ENCODE results near the gene TNFAIP6. TPM values are rescaled to one million over a fixed set of nuclear protein-coding genes. Genes with fewer than 3 reads are reported as not detected.

TNFAIP6 gene
- total RNA-seq, 1 donor from 2014 or later = not detected

DNA sequence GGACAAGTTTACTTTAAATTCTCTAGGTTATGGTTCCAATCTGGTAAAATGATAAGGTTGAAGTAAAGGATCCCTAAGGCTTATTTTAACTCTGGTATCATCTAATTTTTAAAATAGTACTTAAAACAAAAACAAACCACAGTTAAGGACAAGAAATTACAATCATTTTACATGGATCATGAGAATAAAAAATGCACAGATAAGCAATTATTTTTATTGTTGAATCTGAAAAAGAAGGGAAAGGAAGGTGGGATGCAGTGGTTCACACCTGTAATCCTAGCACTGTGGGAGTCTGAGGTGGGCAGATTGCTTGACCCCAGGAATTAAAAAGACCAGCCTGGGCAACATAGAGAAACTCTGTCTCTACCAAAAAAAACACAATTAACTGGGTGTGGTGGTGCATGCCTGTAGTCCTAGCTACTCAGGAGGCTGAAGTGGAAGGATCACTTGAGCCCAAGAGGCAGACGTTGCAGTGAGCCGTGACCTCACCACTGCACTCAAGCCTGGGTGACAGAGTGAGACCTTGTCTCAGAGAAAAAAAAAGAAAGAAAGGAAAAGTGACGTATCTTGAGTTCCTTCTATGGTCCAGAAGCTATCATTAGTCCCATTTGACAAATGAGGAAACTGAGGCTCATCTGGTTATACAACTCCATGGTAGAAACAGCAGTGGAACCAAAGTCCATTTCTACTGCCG, 2.5 kb downstream of the TNFAIP6 start:
- TF ChIP-seq, protein P1, sequence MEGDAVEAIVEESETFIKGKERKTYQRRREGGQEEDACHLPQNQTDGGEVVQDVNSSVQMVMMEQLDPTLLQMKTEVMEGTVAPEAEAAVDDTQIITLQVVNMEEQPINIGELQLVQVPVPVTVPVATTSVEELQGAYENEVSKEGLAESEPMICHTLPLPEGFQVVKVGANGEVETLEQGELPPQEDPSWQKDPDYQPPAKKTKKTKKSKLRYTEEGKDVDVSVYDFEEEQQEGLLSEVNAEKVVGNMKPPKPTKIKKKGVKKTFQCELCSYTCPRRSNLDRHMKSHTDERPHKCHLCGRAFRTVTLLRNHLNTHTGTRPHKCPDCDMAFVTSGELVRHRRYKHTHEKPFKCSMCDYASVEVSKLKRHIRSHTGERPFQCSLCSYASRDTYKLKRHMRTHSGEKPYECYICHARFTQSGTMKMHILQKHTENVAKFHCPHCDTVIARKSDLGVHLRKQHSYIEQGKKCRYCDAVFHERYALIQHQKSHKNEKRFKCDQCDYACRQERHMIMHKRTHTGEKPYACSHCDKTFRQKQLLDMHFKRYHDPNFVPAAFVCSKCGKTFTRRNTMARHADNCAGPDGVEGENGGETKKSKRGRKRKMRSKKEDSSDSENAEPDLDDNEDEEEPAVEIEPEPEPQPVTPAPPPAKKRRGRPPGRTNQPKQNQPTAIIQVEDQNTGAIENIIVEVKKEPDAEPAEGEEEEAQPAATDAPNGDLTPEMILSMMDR (IDR thresholded peaks at IDR 0.05) = no peak
- H3K27ac Mint-ChIP-seq (ENCODE audit: unreplicated experiment) = no peak overlapping the region
- no peaks in the 10 kb centered on the region for H3K36me3 Mint-ChIP-seq (ENCODE audit: unreplicated experiment)
- H3K27me3 Mint-ChIP-seq (ENCODE audit: unreplicated experiment) = no peaks in the 10 kb centered on the region
- H3K4me3 Mint-ChIP-seq (ENCODE audit: unreplicated experiment) = no peak overlapping the region
- no peaks in the 10 kb centered on the region for H3K9me3 Mint-ChIP-seq (ENCODE audit: unreplicated experiment)
- peaks cover 10% of the 10 kb centered on the region for H3K4me1 Mint-ChIP-seq (ENCODE audit: unreplicated experiment)
- no peak for DNase-seq (ENCODE audit: extremely low spot score, unreplicated experiment)

DNA sequence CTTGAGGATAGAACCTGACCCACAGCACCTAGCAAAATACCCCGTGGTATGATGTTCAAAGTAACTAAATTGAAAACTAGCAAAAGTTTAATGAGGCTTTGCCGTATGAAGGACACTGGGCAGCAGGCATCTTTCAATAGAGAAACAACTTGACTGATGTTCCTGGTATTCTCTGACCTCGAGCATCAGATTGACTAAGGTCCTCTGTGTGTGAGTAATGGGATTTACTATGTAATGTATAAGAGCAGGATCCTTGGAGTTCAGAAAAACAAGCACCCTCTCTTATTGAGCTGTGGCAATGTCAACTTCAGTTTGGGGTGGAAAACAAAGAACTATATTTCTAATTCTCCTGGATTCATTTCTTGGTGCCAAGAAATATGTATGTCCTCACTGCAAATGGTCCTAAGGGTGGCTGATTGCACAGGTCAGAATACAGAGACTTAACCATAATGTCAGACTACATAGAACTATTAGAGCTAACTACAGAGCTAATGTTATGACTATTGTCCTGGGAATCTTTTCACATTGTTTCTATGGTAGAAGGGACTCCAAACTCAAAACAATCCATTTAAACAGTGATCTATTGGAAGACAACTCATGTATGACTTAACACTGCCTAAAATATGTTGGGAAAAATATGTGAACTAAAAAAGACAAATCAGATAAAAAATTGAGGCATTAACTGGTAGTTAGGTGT, 4.4 kb downstream of the TNFAIP6 start:
- Mint-ChIP-seq H3K4me1 (ENCODE audit: unreplicated experiment) (peaks cover 10% of the 10 kb centered on the region), H3K27me3 (ENCODE audit: unreplicated experiment) (no peaks in the 10 kb centered on the region), H3K9me3 (ENCODE audit: unreplicated experiment) (no peaks in the 10 kb centered on the region), H3K4me3 (ENCODE audit: unreplicated experiment) (no peak overlapping the region), H3K36me3 (ENCODE audit: unreplicated experiment) (no peaks in the 10 kb centered on the region), H3K27ac (ENCODE audit: unreplicated experiment) (no peak overlapping the region)
- DNase-seq (ENCODE audit: extremely low spot score, unreplicated experiment) = no peak
- TF ChIP-seq, protein P1 (IDR thresholded peaks at IDR 0.05) = no peak

DNA sequence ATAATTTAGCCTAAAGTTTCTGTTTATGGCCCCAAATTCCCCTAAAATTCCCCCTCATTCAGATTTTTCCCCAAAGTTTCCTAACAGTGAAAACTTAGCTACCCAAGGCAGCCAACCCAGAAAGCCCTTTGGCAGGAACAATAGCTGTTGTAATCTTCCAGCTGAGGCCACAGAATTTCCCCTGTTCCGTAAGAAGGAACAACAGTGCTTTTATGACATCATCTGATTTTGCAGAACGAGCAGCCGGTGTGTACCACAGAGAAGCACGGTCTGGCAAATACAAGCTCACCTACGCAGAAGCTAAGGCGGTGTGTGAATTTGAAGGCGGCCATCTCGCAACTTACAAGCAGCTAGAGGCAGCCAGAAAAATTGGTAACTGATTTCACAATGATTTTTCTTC, 6.3 kb downstream of the TNFAIP6 start:
- no peak overlapping the region for H3K4me3 Mint-ChIP-seq (ENCODE audit: unreplicated experiment)

DNA sequence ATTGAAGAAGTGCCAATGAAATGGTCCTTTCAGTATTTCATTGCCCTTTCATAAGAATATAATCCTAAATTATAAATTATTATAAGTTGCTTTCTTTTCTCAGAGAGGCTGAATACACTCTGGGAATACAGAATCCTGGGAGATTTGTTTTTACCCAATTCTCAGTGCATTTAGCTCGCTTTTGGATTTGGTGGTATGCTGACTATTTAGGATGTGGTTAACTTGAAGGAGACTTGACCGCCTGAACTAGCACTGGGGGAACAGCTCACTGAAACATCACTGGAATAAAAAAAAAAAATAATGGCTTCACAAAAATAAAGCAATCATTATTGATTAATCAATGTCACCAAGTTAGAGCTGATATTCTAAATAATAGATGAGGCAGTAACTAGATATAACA, 10.2 kb downstream of the TNFAIP6 start:
- no peak overlapping the region for H3K27ac Mint-ChIP-seq (ENCODE audit: unreplicated experiment)

More for the DNA sequence above, 6.3 kb downstream of the TNFAIP6 start:
- H3K36me3 Mint-ChIP-seq (ENCODE audit: unreplicated experiment) = no peaks in the 10 kb centered on the region
- H3K27me3 Mint-ChIP-seq (ENCODE audit: unreplicated experiment) = no peaks in the 10 kb centered on the region
- H3K9me3 Mint-ChIP-seq (ENCODE audit: unreplicated experiment) = no peaks in the 10 kb centered on the region
- no peak for DNase-seq (ENCODE audit: extremely low spot score, unreplicated experiment)
- no peak overlapping the region for H3K27ac Mint-ChIP-seq (ENCODE audit: unreplicated experiment)
- TF ChIP-seq, protein P1 (IDR thresholded peaks at IDR 0.05) = no peak
- H3K4me1 Mint-ChIP-seq (ENCODE audit: unreplicated experiment) = peaks cover 4% of the 10 kb centered on the region

DNA sequence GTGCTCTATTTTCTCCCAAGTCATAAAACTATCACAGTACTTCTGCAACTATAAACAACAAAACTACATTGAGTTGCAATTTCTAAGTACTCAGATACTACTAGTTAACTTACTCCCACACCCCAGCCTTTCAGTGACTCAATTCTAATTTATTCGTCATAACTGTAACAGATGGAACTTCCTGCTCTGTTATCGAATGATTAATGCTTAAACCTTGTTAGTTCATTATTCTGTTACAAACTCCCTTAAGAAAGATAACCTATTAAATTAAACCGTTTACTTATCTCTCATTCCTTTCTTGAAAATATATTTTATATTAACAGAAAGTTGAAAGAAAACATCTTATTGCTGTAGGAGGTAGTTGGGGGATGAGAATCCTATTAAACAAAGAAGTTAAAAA, 17.0 kb downstream of the TNFAIP6 start:
- TF ChIP-seq, protein P1 (IDR thresholded peaks at IDR 0.05) = no peak
- Mint-ChIP-seq H3K4me3 (ENCODE audit: unreplicated experiment) (no peak overlapping the region), H3K27ac (ENCODE audit: unreplicated experiment) (no peak overlapping the region), H3K9me3 (ENCODE audit: unreplicated experiment) (no peaks in the 10 kb centered on the region), H3K27me3 (ENCODE audit: unreplicated experiment) (no peaks in the 10 kb centered on the region), H3K4me1 (ENCODE audit: unreplicated experiment) (peaks cover 3% of the 10 kb centered on the region), H3K36me3 (ENCODE audit: unreplicated experiment) (no peaks in the 10 kb centered on the region)
- no peak for DNase-seq (ENCODE audit: extremely low spot score, unreplicated experiment)

More for the DNA sequence above, 10.2 kb downstream of the TNFAIP6 start:
- H3K4me1 Mint-ChIP-seq (ENCODE audit: unreplicated experiment) = peaks cover 3% of the 10 kb centered on the region
- H3K36me3 Mint-ChIP-seq (ENCODE audit: unreplicated experiment) = no peaks in the 10 kb centered on the region
- TF ChIP-seq, protein P1 (IDR thresholded peaks at IDR 0.05) = no peak
- no peak overlapping the region for H3K4me3 Mint-ChIP-seq (ENCODE audit: unreplicated experiment)
- H3K9me3 Mint-ChIP-seq (ENCODE audit: unreplicated experiment) = no peaks in the 10 kb centered on the region
- DNase-seq (ENCODE audit: extremely low spot score, unreplicated experiment) = no peak
- no peaks in the 10 kb centered on the region for H3K27me3 Mint-ChIP-seq (ENCODE audit: unreplicated experiment)

Measured in osteocyte (in vitro differentiated cells).